BE2C (cell line): ENCODE results near the gene VAV2.
A peak's percentile ranks its signal among the peaks of the same experiment; 100 is the strongest.

ENCODE experiments used
- DNase-seq: peaks from one replicate; pipeline ENCODE4 v3.0.0-alpha.2; 2020
- H3K27me3 ChIP-seq: fragments of 250-450 bp; sonication (Bioruptor Pico); 2 replicates; pipeline ENCODE4 v1.5.1; 2020; ENCODE audit warnings: mild to moderate bottlenecking
- H3K36me3 ChIP-seq: fragments of 250-450 bp; sonication (Bioruptor Pico); 2 replicates; pipeline ENCODE4 v1.5.1; 2020; ENCODE audit warnings: mild to moderate bottlenecking
- H3K4me1 ChIP-seq: fragments of 250-450 bp; sonication (Bioruptor Pico); 2 replicates; pipeline ENCODE4 v1.5.1; 2020
- H3K4me3 ChIP-seq: 2 replicates; pipeline ENCODE4 v1.5.1; 2011; ENCODE audit warnings: low read depth, low read length
- H3K9me3 ChIP-seq: fragments of 250-450 bp; sonication (Bioruptor Pico); 2 replicates; pipeline ENCODE4 v1.5.1; 2020
- TF ChIP-seq, protein P1 (sequence below): IDR thresholded peaks from 2 replicates; pipeline ENCODE4 v1.5.1; 2012; ENCODE audit warnings: mild to moderate bottlenecking, low read depth, low read length

VAV2 gene

DNA sequence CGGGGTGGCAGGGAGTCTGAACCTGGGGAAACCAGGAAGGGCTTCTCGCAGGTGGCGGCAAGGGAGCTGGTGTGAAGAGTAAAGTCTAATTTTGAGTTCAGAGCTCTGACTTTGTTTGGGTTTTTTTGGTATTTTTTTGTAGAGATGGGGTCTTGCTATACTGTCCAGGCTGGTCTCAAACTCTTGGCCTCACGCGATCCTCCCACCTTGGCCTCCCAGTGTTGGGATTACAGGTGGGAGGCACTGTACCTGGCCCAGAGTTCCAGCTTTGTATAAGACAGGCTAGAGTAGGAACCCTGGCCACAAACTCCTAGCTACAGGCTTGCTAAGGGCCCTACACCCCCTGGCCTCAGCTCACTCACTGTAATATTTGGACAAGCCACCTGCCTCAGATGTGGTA, 148.9 kb downstream of the VAV2 start:
- TF ChIP-seq, protein P1, sequence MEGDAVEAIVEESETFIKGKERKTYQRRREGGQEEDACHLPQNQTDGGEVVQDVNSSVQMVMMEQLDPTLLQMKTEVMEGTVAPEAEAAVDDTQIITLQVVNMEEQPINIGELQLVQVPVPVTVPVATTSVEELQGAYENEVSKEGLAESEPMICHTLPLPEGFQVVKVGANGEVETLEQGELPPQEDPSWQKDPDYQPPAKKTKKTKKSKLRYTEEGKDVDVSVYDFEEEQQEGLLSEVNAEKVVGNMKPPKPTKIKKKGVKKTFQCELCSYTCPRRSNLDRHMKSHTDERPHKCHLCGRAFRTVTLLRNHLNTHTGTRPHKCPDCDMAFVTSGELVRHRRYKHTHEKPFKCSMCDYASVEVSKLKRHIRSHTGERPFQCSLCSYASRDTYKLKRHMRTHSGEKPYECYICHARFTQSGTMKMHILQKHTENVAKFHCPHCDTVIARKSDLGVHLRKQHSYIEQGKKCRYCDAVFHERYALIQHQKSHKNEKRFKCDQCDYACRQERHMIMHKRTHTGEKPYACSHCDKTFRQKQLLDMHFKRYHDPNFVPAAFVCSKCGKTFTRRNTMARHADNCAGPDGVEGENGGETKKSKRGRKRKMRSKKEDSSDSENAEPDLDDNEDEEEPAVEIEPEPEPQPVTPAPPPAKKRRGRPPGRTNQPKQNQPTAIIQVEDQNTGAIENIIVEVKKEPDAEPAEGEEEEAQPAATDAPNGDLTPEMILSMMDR, result no peak
- H3K9me3 ChIP-seq, result no peaks in the 10 kb centered on the region
- H3K4me1 ChIP-seq, result peaks cover 27% of the 10 kb centered on the region
- DNase-seq, result no peak
- H3K36me3 ChIP-seq, result peaks cover 5% of the 10 kb centered on the region
- H3K4me3 ChIP-seq, result no peak overlapping the region
- H3K27me3 ChIP-seq, result no peaks in the 10 kb centered on the region

DNA sequence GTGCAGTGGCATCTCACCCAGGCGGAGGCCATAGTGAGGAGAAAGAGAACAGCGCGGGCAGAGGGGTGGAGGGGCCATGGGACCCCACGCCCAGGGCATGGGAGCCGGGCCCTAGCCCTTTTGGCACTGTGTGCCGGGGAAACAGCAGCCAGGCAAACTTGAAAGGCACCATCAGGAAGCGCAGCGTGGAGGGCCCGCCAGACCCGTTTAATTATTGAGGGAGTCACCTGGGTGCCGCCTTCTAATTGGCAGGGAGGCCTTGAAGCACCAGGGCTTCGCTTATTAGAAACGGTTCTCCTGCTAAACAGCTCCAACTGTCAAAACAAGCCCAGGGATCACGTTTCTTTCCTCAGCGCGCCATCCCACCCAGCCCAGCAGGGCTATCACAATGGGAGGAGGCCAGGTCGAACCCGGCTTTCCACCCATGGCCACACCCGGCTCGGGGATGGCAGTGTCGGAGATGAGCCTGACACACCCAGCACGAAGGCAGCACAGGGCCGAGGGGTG, 149.3 kb downstream of the VAV2 start:
- Histone ChIP-seq H3K4me3 (no peak overlapping the region), H3K27me3 (no peaks in the 10 kb centered on the region), H3K4me1 (peaks cover 32% of the 10 kb centered on the region), H3K9me3 (no peaks in the 10 kb centered on the region), H3K36me3 (peaks cover 4% of the 10 kb centered on the region)
- DNase-seq, result no peak
- TF ChIP-seq, protein P1, result no peak

DNA sequence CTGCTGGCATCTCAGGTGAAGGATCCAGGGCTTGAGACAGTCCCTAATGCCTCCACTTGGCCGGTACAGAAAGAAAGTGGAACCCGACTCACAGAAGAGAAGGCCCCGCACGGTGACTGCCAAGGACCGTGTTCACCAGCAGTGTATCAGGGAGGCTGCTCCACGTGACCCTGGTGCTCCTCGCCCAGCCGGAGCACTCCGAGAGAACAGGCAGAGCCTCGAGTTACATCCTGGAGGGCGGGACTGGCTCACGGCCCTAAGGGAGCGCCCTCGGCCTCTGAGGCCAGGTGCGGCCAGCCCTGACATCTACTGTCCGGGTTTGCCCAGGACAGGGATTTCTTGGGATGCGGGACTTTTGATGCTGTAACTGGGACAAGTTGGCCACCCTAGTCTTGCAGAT, 149.9 kb downstream of the VAV2 start:
- H3K4me1 ChIP-seq, result peaks cover 35% of the 10 kb centered on the region
- no peak overlapping the region for H3K4me3 ChIP-seq
- no peaks in the 10 kb centered on the region for H3K27me3 ChIP-seq
- H3K36me3 ChIP-seq, result no peaks in the 10 kb centered on the region
- no peak for DNase-seq
- TF ChIP-seq, protein P1, result no peak
- H3K9me3 ChIP-seq, result no peaks in the 10 kb centered on the region

DNA sequence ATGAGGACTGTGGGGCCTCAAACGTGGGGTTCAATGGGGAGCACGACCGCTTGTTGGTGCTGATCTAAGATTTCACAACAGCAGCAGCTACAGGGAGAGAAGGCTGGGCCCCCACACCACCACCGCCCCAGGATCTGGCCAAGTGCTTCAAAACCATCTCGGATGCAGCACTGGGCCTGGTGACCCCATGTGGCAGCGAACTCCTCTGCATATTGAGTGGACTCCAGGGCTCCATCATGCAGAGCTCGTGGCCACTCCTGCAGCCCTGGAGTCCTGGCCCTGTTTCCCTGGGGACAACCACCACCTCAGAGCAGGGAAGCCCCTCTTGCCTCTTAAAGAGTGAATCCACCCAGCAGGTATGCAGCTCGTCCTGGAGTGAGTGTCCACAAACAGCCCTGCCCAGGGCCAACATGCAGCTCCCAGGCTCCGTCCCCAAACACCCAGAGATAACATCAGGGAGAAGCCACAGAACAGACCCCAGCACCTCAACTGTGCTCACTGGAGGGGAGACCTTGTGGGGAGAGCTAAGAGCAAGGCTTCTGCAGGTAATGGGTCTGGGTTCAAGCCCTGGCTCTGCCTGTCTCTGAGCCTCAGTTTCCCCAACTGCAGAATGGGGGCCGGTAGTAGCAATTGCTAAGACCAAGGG, 150.8 kb downstream of the VAV2 start:
- TF ChIP-seq, protein P1, result no peak
- Histone ChIP-seq H3K9me3 (no peaks in the 10 kb centered on the region), H3K27me3 (no peaks in the 10 kb centered on the region), H3K36me3 (no peaks in the 10 kb centered on the region), H3K4me3 (no peak overlapping the region), H3K4me1 (peaks cover 43% of the 10 kb centered on the region)
- DNase-seq, result no peak

DNA sequence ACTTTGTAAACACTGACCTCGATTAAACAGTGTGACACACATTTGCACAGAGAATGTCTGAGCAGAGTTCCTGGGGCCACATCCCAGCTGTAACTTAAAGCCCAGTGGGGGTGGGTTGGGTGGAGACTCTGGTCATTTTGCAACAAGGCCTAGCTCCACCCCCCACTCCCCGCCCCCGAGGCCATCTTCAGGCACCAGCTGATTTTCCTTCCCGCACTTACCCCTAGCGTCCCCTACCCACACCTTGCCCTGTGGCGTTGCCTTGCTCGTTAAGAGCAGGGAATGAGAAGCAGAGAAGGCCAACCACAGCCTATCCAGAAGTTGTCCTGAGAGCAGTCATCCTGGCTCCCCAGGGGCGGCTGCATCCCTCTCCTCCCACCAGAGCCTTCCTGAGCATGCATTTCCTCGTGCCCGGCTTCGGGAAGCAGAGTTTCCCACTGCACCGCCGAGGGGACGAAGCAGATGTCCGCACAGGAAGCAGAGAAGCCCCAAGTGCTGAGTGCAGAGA, 152.2 kb downstream of the VAV2 start:
- no peak overlapping the region for H3K4me3 ChIP-seq
- H3K36me3 ChIP-seq, result no peaks in the 10 kb centered on the region
- DNase-seq, result peak; percentile 64
- no peaks in the 10 kb centered on the region for H3K27me3 ChIP-seq
- no peaks in the 10 kb centered on the region for H3K9me3 ChIP-seq
- TF ChIP-seq, protein P1, result no peak
- peaks cover 50% of the 10 kb centered on the region for H3K4me1 ChIP-seq

DNA sequence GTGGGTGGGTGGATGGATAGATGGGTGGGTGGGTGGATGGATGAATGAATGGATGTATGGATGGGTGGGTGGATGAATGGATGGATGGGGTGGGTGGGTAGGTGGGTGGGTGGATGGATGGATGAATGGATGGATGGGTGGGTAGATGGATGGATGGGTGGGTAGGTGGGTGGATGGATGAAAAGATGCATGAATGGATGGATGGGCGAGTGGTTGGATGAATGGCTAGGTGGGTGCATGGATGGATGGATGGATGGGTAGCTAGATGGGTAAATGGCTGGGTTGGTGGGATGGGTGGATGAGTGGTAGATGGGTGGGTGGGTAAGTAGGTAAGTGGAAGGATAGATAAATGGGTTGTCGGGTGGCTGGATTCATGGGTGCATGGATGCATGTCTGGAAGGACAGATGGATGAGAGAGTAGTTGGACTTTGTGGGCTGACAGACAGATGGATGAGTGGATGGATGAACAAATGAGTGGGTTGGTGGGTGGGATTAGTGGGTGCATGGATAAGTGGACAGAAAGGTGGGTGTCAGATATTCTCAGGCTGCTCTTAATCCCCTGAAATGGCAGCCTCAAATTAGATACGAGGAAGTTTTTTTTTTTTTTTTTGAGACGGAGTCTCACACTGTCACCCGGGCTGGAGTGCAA, 153.1 kb downstream of the VAV2 start:
- TF ChIP-seq, protein P1, result no peak
- Histone ChIP-seq H3K9me3 (no peaks in the 10 kb centered on the region), H3K36me3 (no peaks in the 10 kb centered on the region; the same call in 1 of the 2 replicates), H3K4me1 (peaks cover 57% of the 10 kb centered on the region), H3K4me3 (no peak overlapping the region), H3K27me3 (no peaks in the 10 kb centered on the region)
- no peak for DNase-seq
